ENCODE measurements around the gene EDC4.

The EDC4 gene

GRCh38 chr16:67868290-67868689, 4.6 kb upstream of the EDC4 start:
- in situ Hi-C loops (cut with MboI; ENCODE audit: low sequenced_read_pairs, unreplicated experiment), result no loop called here
- no peak for DNase-seq (ENCODE audit: low spot score)
- no peak for TF ChIP-seq CTCF (IDR thresholded peaks at IDR 0.05; ENCODE audit: borderline replicate concordance, control extremely low read depth, extremely low read depth, insufficient read depth, missing control alignments)

- TF ChIP-seq CTCF (IDR thresholded peaks at IDR 0.05; ENCODE audit: borderline replicate concordance, control extremely low read depth, extremely low read depth, insufficient read depth, missing control alignments), result no peak
- in situ Hi-C loops (cut with MboI; ENCODE audit: low sequenced_read_pairs, unreplicated experiment), result no loop called here
- DNase-seq (ENCODE audit: low spot score), result no peak
Measured at GRCh38 chr16:67869653-67870052, 3.2 kb upstream of the EDC4 start.

GRCh38 chr16:67871256-67871655, 1.6 kb upstream of the EDC4 start:
- no peak for TF ChIP-seq CTCF (IDR thresholded peaks at IDR 0.05; ENCODE audit: borderline replicate concordance, control extremely low read depth, extremely low read depth, insufficient read depth, missing control alignments)
- in situ Hi-C loops (cut with MboI; ENCODE audit: low sequenced_read_pairs, unreplicated experiment), result no loop called here
- DNase-seq (ENCODE audit: low spot score), result no peak

GRCh38 chr16:67872131-67872630, 671 bp upstream of the EDC4 start:
- no peak for TF ChIP-seq CTCF (IDR thresholded peaks at IDR 0.05; ENCODE audit: borderline replicate concordance, control extremely low read depth, extremely low read depth, insufficient read depth, missing control alignments)
- in situ Hi-C loops (cut with MboI; ENCODE audit: low sequenced_read_pairs, unreplicated experiment), result no loop called here
- DNase-seq (ENCODE audit: low spot score), result no peak

- no peak for DNase-seq (ENCODE audit: low spot score)
- no peak for TF ChIP-seq CTCF (IDR thresholded peaks at IDR 0.05; ENCODE audit: borderline replicate concordance, control extremely low read depth, extremely low read depth, insufficient read depth, missing control alignments)
- in situ Hi-C loops (cut with MboI; ENCODE audit: low sequenced_read_pairs, unreplicated experiment), result no loop called here
Measured at GRCh38 chr16:67873435-67874370, 851 bp downstream of the EDC4 start.

- in situ Hi-C loops (cut with MboI; ENCODE audit: low sequenced_read_pairs, unreplicated experiment), result no loop called here
- no peak for TF ChIP-seq CTCF (IDR thresholded peaks at IDR 0.05; ENCODE audit: borderline replicate concordance, control extremely low read depth, extremely low read depth, insufficient read depth, missing control alignments)
- DNase-seq (ENCODE audit: low spot score), result no peak
Measured at GRCh38 chr16:67874372-67874771, 1.5 kb downstream of the EDC4 start.

Measured in GM13976 (cell line).